H9 (cell line): ENCODE measurements around the gene CXCR3. TPM values are rescaled to one million over a fixed set of nuclear protein-coding genes. Genes with fewer than 3 reads are reported as not detected.

Experiments
- DNase-seq: peaks from one replicate; pipeline ENCODE4 v3.0.0-alpha.2; 2017
- H2AFZ ChIP-seq: one replicate; pipeline ENCODE4 v1.6.1; 2013; ENCODE audit warnings: mild to moderate bottlenecking, low read length, control low read depth, moderate library complexity
- H2AK5ac ChIP-seq: 2 replicates; pipeline ENCODE4 v1.6.1; 2013; ENCODE audit warnings: low read length, control low read depth, mixed read lengths; ENCODE audit not compliant: insufficient read length
- H2BK120ac ChIP-seq: one replicate; pipeline ENCODE4 v1.6.1; 2013; ENCODE audit warnings: low read depth, mild to moderate bottlenecking, low read length, control low read depth, inconsistent platforms; ENCODE audit not compliant: poor library complexity, severe bottlenecking
- H2BK12ac ChIP-seq: 2 replicates; pipeline ENCODE4 v1.6.1; 2013; ENCODE audit warnings: low read length, control low read depth, mixed read lengths, low read depth; ENCODE audit not compliant: insufficient read length
- H2BK15ac ChIP-seq: 2 replicates; pipeline ENCODE4 v1.6.1; 2013; ENCODE audit warnings: low read depth, low read length, control low read depth
- H2BK20ac ChIP-seq: one replicate; pipeline ENCODE4 v1.6.1; 2013; ENCODE audit warnings: low read depth, mild to moderate bottlenecking, low read length, control low read depth, inconsistent platforms; ENCODE audit not compliant: poor library complexity, severe bottlenecking
- H2BK5ac ChIP-seq: 2 replicates; pipeline ENCODE4 v1.6.1; 2013; ENCODE audit warnings: low read length, control low read depth, mixed read lengths; ENCODE audit not compliant: insufficient read length
- H3K14ac ChIP-seq: 2 replicates; pipeline ENCODE4 v1.6.1; 2013; ENCODE audit warnings: low read length, control low read depth; ENCODE audit not compliant: insufficient read depth
- H3K18ac ChIP-seq: 2 replicates; pipeline ENCODE4 v1.6.1; 2013; ENCODE audit warnings: low read depth, mild to moderate bottlenecking, mixed read lengths, low read length, control low read depth; ENCODE audit not compliant: insufficient read length
- H3K23ac ChIP-seq: 2 replicates; pipeline ENCODE4 v1.6.1; 2013; ENCODE audit warnings: low read length, control low read depth, mixed read lengths, low read depth; ENCODE audit not compliant: insufficient read length
- H3K23me2 ChIP-seq: 2 replicates; pipeline ENCODE4 v1.6.1; 2013; ENCODE audit warnings: low read depth, mild to moderate bottlenecking, mixed read lengths, low read length, control low read depth; ENCODE audit not compliant: insufficient read length, poor library complexity, severe bottlenecking
- H3K27ac ChIP-seq: 2 replicates; pipeline ENCODE4 v1.5.1; 2013; ENCODE audit warnings: low read length, control low read depth, mixed read lengths, low read depth; ENCODE audit not compliant: insufficient read length
- H3K27me3 ChIP-seq: 2 replicates; pipeline ENCODE4 v1.6.1; 2013; ENCODE audit warnings: low read length, control low read depth, inconsistent platforms; ENCODE audit not compliant: insufficient read depth
- H3K4ac ChIP-seq: 2 replicates; pipeline ENCODE4 v1.6.1; 2013; ENCODE audit warnings: low read depth, mild to moderate bottlenecking, control low read depth, inconsistent platforms, low read length, moderate library complexity
- H3K4me1 ChIP-seq: 2 replicates; pipeline ENCODE4 v1.6.1; 2013; ENCODE audit warnings: low read length, control low read depth, inconsistent platforms; ENCODE audit not compliant: insufficient read depth
- H3K4me2 ChIP-seq: 2 replicates; pipeline ENCODE4 v1.6.1; 2013; ENCODE audit warnings: low read length, control low read depth, mixed read lengths; ENCODE audit not compliant: insufficient read length, insufficient read depth
- H3K56ac ChIP-seq: 2 replicates; pipeline ENCODE4 v1.6.1; 2013; ENCODE audit warnings: low read depth, mild to moderate bottlenecking, mixed read lengths, low read length, control low read depth; ENCODE audit not compliant: insufficient read length
- H3K79me1 ChIP-seq: 2 replicates; pipeline ENCODE4 v1.6.1; 2013; ENCODE audit warnings: low read depth, mild to moderate bottlenecking, moderate library complexity, low read length, control low read depth, inconsistent platforms; ENCODE audit not compliant: insufficient read depth, poor library complexity, severe bottlenecking
- H3K79me2 ChIP-seq: 2 replicates; pipeline ENCODE4 v1.6.1; 2013; ENCODE audit warnings: low read length, control low read depth, inconsistent platforms; ENCODE audit not compliant: insufficient read depth
- H3K9ac ChIP-seq: 2 replicates; pipeline ENCODE4 v1.6.1; 2013; ENCODE audit warnings: low read length, control low read depth, mixed read lengths; ENCODE audit not compliant: insufficient read length; ENCODE audit errors: extremely low read depth
- H3K9me3 ChIP-seq: one replicate; pipeline ENCODE4 v1.6.1; 2013; ENCODE audit warnings: low read depth, low read length, inconsistent platforms; ENCODE audit not compliant: control insufficient read depth
- H3T11ph ChIP-seq: one replicate; pipeline ENCODE4 v1.6.1; 2013; ENCODE audit warnings: mild to moderate bottlenecking, low read length, control low read depth, inconsistent platforms
- H4K20me1 ChIP-seq: one replicate; pipeline ENCODE4 v1.6.1; 2013; ENCODE audit not compliant: control insufficient read depth, insufficient read length, insufficient read depth
- H4K5ac ChIP-seq: 2 replicates; pipeline ENCODE4 v1.6.1; 2013; ENCODE audit warnings: low read depth, mild to moderate bottlenecking, mixed read lengths, low read length, control low read depth; ENCODE audit not compliant: insufficient read length
- H4K8ac ChIP-seq: replicated peaks from 2 replicates; pipeline ENCODE4 v1.6.1; 2013; ENCODE audit warnings: low read length, control low read depth, mixed read lengths, low read depth; ENCODE audit not compliant: insufficient read length
- H4K91ac ChIP-seq: 2 replicates; pipeline ENCODE4 v1.6.1; 2013; ENCODE audit warnings: low read depth, mild to moderate bottlenecking, moderate library complexity, mixed read lengths, low read length, control low read depth; ENCODE audit not compliant: insufficient read length
- H3K27ac Mint-ChIP-seq, 3 experiments: 2 replicates in 2 of 3; 3 replicates in 1 of 3; pipeline ENCODE4 v1.8.0; 2020 to 2021; ENCODE audit warnings: mixed read lengths in 3 of 3, mild to moderate bottlenecking in 1 of 3, moderate library complexity in 1 of 3
- H3K27me3 Mint-ChIP-seq: 2 replicates; pipeline ENCODE4 v1.8.0; 2021; ENCODE audit warnings: low read depth, mild to moderate bottlenecking, moderate library complexity, mixed read lengths
- H3K36me3 Mint-ChIP-seq, 3 experiments: 2 replicates in 2 of 3; 3 replicates in 1 of 3; pipeline ENCODE4 v1.8.0; 2020 to 2021; ENCODE audit warnings: low read depth in 3 of 3, mixed read lengths in 3 of 3; ENCODE audit not compliant: insufficient read depth in 1 of 3
- H3K4me1 Mint-ChIP-seq, 2 experiments: 2 replicates each; pipeline ENCODE4 v1.8.0; 2020; ENCODE audit warnings: mixed read lengths in 2 of 2
- H3K4me3 Mint-ChIP-seq, 2 experiments: 2 replicates in 1 of 2; 3 replicates in 1 of 2; pipeline ENCODE4 v1.8.0; 2020 to 2021; ENCODE audit warnings: mild to moderate bottlenecking in 2 of 2, mixed read lengths in 2 of 2, moderate library complexity in 1 of 2
- H3K9me3 Mint-ChIP-seq, 2 experiments: 2 replicates in 1 of 2; 3 replicates in 1 of 2; pipeline ENCODE4 v1.8.0; 2020; ENCODE audit warnings: mild to moderate bottlenecking in 2 of 2, mixed read lengths in 2 of 2, moderate library complexity in 1 of 2
- WGBS: extraction: QIAGEN DNeasy Blood & Tissue Kit; methylation state at CpG from one replicate; pipeline ENCODE4 v1.1.7; 2013; ENCODE audit warnings: missing lambda C conversion rate, low lambda C conversion rate, mixed read lengths; ENCODE audit not compliant: insufficient read length; ENCODE audit errors: extremely low coverage; 5-methylcytosine and 5-hydroxymethylcytosine counted together
- total RNA-seq: library from RNA; stranded (reverse); gene quantifications from 2 replicates; pipeline ENCODE4 v1.2.1, GENCODE V29; 2021
- TF ChIP-seq, protein P1 (sequence below): fragments of 200-600 bp; sonication (generic); conservative IDR thresholded peaks from 3 replicates; pipeline ENCODE4 v1.8.0; 2021; ENCODE audit warnings: antibody characterized with exemption, mild to moderate bottlenecking

The CXCR3 gene
- total RNA-seq, 1 experiment from 2014 or later: not detected

DNA sequence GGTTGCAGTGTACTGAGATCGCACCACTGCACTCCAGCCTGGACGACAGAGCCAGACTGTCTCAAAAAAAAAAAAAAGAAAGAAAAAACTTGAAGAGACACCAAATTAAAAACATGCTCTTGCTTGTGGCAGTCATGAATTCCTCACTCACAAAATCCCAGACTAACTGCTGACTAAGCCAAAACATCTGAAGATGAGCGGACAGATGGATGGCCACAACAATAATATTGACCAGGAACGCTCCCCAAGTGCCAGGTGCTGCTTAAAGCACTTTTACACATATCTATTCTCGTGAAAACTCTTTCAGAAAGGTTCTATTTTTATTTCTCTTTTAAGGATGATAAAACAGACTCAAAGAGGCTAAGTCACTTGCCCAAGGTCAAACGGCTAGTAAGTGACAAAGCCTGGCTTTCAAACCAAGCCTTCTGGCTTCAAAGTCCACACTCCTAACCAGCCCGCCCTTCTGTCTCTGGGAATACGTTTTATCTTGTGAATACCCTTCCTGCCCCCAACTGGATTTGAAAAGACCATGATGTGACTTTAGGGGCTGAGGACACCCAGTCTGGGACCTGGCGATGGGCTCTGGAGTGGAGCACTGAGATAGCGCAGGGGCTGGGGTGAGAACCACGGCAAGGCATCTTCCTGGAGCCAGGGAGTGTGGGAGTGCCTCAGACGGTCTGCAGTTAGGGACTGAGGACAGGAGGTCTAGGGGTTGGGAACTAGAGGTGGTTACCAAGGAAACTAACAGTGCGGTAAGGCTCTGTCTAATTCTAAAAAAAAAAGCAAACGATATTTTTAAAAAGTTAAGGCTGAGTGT, 9.5 kb upstream of the CXCR3 start:
- Histone ChIP-seq H3K27ac (no peak overlapping the region), H4K8ac (no peak overlapping the region), H3K4ac (no peak overlapping the region), H4K20me1 (no peaks in the 10 kb centered on the region), H3K14ac (no peak overlapping the region), H2AFZ (no peak overlapping the region), H2BK120ac (no peak overlapping the region), H3K23ac (no peak overlapping the region), H3K18ac (no peak overlapping the region), H3K4me2 (no peak overlapping the region), H3K9ac (no peak overlapping the region), H2BK5ac (no peak overlapping the region), H3K23me2 (no peaks in the 10 kb centered on the region), H3K79me1 (no peaks in the 10 kb centered on the region), H2BK15ac (no peak overlapping the region), H3K79me2 (no peaks in the 10 kb centered on the region), H2BK20ac (no peak overlapping the region), H3K9me3 (peaks cover 29% of the 10 kb centered on the region), H3K4me1 (no peaks in the 10 kb centered on the region), H3K56ac (no peak overlapping the region), H4K91ac (no peak overlapping the region), H3T11ph (no peak overlapping the region), H2BK12ac (no peak overlapping the region), H3K27me3 (no peaks in the 10 kb centered on the region), H4K5ac (no peak overlapping the region), H2AK5ac (no peak overlapping the region)
- Mint-ChIP-seq H3K4me3 (no peak overlapping the region), H3K4me1 (peaks cover 2 to 5% of the 10 kb centered on the region in 2 experiments; a peak in 1 of 4 replicates), H3K36me3 (peaks cover 0 to 6% (median 2%) of the 10 kb centered on the region in 3 experiments; a peak in 4 of 7 replicates), H3K27ac (no peak overlapping the region), H3K27me3 (no peaks in the 10 kb centered on the region), H3K9me3 (peaks cover 68 to 76% of the 10 kb centered on the region in 2 experiments)
- no CpG with 5 or more reads among the region's 14 CpGs for WGBS
- DNase-seq: no peak
- TF ChIP-seq, protein P1, sequence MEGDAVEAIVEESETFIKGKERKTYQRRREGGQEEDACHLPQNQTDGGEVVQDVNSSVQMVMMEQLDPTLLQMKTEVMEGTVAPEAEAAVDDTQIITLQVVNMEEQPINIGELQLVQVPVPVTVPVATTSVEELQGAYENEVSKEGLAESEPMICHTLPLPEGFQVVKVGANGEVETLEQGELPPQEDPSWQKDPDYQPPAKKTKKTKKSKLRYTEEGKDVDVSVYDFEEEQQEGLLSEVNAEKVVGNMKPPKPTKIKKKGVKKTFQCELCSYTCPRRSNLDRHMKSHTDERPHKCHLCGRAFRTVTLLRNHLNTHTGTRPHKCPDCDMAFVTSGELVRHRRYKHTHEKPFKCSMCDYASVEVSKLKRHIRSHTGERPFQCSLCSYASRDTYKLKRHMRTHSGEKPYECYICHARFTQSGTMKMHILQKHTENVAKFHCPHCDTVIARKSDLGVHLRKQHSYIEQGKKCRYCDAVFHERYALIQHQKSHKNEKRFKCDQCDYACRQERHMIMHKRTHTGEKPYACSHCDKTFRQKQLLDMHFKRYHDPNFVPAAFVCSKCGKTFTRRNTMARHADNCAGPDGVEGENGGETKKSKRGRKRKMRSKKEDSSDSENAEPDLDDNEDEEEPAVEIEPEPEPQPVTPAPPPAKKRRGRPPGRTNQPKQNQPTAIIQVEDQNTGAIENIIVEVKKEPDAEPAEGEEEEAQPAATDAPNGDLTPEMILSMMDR: no peak
